ENCODE measurements around the gene SDF4. TPM values are rescaled to one million over a fixed set of nuclear protein-coding genes. Genes with fewer than 3 reads are reported as not detected.

SDF4 gene
- total and polyA plus RNA-seq, 2 of the 13 experiments (the other 11 are each of a cell fraction or from before 2014, with no cell fraction given): 80.8 to 107 TPM

DNA sequence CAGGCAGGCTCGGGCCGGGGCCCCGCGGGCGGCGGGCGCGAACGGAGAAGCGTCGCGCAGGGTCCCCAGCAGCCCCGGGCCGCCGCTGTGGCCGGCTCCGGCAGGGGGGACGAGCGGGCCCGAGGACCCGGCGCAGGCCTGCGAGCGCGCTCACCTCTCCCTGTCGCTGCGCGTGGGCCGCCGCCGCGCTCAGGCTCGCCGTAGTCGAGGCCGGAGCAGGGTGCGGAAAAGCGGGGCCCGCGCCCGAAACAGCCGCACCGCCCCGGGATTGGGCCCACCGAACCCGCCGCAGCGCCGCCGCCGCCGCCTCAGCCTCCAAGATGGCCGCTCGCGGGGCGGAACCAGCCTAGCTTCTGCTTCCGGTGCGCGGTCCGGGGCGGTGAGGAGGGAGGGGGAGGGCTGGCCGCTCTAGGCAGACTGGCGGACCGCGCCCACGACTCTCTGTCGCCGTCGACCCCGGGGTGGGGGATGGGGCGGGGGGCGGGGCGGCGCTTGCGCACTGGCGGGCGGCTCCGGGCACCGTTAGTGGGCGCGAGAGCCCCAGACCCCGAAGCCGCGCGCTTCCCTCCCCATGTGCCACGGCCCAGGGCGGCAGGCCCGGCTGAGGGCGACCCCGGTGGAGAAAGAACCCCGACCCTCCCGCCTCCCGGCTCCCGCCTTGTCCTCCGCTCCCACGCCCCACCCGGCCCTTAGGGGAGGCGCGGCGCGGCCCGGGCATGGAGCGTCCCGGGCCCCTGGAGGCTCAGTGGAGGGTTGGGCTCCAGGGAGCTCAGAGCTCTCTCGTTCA is 41.9 kb upstream of the SDF4 start, which contains the start of gene UBE2J2:
UBE2J2 (minus strand) TSS at position 343 of the 787 bp plus-strand sequence. CDS start 5,862 bp downstream, outside the sequence.
- Histone ChIP-seq H3K27ac (ENCODE audit: extremely low read length, insufficient read depth, low read length) (peak within 1 kb of the TSS; percentile 64), H3K4me1 (ENCODE audit: insufficient read depth, low read length) (peaks cover 54% of the 10 kb centered on the region), H2AFZ (ENCODE audit: low read length) (no peak within 1 kb of the TSS), H3K36me3 (replicated peaks in 1 of 2; ENCODE audit: control insufficient read depth in 1 of 2, insufficient read depth in 2 of 2, low read length in 2 of 2) (peaks cover 4 to 10% of the 10 kb centered on the region in 2 experiments; a peak in 2 of 5 replicates), H3K4me2 (ENCODE audit: low read depth, low read length) (peak within 1 kb of the TSS; percentile 94), H3K27me3 (ENCODE audit: control insufficient read depth in 1 of 2, insufficient read depth in 2 of 2, low read length in 2 of 2) (no peaks in the 10 kb centered on the region; a peak in 1 of 5 replicates), H3K9me3 (ENCODE audit: low read length) (no peaks in the 10 kb centered on the region), H3K4me3 (replicated peaks in 1 of 3; ENCODE audit: insufficient read depth in 1 of 3, low read depth in 2 of 3, low read length in 3 of 3) (peak within 1 kb of the TSS; percentile 76 to 89 (median 82)), H3K79me2 (ENCODE audit: insufficient read depth, low read length) (peaks cover 38% of the 10 kb centered on the region), H3K9ac (ENCODE audit: insufficient read depth, low read depth, low read length) (peak within 1 kb of the TSS; percentile 94), H4K20me1 (ENCODE audit: insufficient read depth, low read length) (peaks cover 21% of the 10 kb centered on the region; the same call in 1 of the 2 replicates)
- no TSS peak for BruUV-seq (replicated peaks)
- FAIRE-seq (no peak), DNase-seq (ENCODE audit: low spot score) (peak; percentile 77), ATAC-seq (peak; percentile 85)
- CTCF ChIA-PET (ENCODE audit: low intra/inter-chr PET ratio, low total read pairs): no interaction called here
- in situ Hi-C loops (cut with HindIII; ENCODE audit: extremely low pct_ligation_motif_present, low pct_unique_long_range_greater_than_20kb) (no loop called here), intact Hi-C loops (cut with micrococcal nuclease; ENCODE audit: unreplicated experiment) (no loop called here)
- POLR2A ChIA-PET: interaction anchor here (0.6 to 2.2 kb wide), 14 partner anchors 8 to 272 kb away, joined by 3 to 11 read pairs (median 4); partner anchors contain the start of gene SDF4
- WGBS (ENCODE audit: low lambda C conversion rate): 0% methylated on average over 1 of the region's 105 CpGs
- no peak for TF ChIP-seq EHMT2 (IDR thresholded peaks at IDR 0.05; ENCODE audit: borderline replicate concordance, low read depth, low read length)
- no peak for TF ChIP-seq FOSL1 (CRISPR knock-in tag; IDR thresholded peaks at IDR 0.05; ENCODE audit: borderline replicate concordance)
- TF ChIP-seq, protein P1, sequence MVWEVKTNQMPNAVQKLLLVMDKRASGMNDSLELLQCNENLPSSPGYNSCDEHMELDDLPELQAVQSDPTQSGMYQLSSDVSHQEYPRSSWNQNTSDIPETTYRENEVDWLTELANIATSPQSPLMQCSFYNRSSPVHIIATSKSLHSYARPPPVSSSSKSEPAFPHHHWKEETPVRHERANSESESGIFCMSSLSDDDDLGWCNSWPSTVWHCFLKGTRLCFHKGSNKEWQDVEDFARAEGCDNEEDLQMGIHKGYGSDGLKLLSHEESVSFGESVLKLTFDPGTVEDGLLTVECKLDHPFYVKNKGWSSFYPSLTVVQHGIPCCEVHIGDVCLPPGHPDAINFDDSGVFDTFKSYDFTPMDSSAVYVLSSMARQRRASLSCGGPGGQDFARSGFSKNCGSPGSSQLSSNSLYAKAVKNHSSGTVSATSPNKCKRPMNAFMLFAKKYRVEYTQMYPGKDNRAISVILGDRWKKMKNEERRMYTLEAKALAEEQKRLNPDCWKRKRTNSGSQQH (CRISPR knock-in tag; IDR thresholded peaks at IDR 0.05; ENCODE audit: low read depth): no peak; the same call in 1 of the 2 replicates
- no peak for TF ChIP-seq MED13 (CRISPR knock-in tag; IDR thresholded peaks at IDR 0.05)
- TF ChIP-seq SMC3 (IDR thresholded peaks at IDR 0.05; ENCODE audit: low read length): no peak
- TF ChIP-seq ZSCAN29 (CRISPR knock-in tag; conservative IDR thresholded peaks at IDR 0.05): no peak
- peak; percentile 91 for TF ChIP-seq PHF8 (CRISPR knock-in tag; IDR thresholded peaks at IDR 0.05)
- TF ChIP-seq, protein P2, sequence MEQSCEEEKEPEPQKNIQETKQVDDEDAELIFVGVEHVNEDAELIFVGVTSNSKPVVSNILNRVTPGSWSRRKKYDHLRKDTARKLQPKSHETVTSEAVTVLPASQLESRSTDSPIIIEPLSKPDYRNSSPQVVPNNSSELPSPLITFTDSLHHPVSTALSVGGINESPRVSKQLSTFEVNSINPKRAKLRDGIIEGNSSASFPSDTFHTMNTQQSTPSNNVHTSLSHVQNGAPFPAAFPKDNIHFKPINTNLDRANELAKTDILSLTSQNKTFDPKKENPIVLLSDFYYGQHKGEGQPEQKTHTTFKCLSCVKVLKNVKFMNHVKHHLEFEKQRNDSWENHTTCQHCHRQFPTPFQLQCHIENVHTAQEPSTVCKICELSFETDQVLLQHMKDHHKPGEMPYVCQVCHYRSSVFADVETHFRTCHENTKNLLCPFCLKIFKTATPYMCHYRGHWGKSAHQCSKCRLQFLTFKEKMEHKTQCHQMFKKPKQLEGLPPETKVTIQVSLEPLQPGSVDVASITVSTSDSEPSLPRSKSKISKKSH (CRISPR knock-in tag; IDR thresholded peaks at IDR 0.05; ENCODE audit: borderline replicate concordance): peak; percentile 55; the same call in 1 of the 2 replicates
- TF ChIP-seq ZNF644 (CRISPR knock-in tag; IDR thresholded peaks at IDR 0.05; ENCODE audit: low read depth): no peak
- peak; percentile 25; the same call in 1 of the 2 replicates for TF ChIP-seq ZNF746 (CRISPR knock-in tag; IDR thresholded peaks at IDR 0.05)
- no peak for TF ChIP-seq ZBTB8A (CRISPR knock-in tag; IDR thresholded peaks at IDR 0.05; ENCODE audit: borderline replicate concordance, low read depth)
- TF ChIP-seq SSRP1 (CRISPR knock-in tag; IDR thresholded peaks at IDR 0.05): no peak
- TF ChIP-seq TOE1 (CRISPR knock-in tag; IDR thresholded peaks at IDR 0.05): no peak
- TF ChIP-seq MTA3 (CRISPR knock-in tag; IDR thresholded peaks at IDR 0.05): no peak
- TF ChIP-seq FOXM1 (CRISPR knock-in tag; IDR thresholded peaks at IDR 0.05): no peak; the same call in 1 of the 2 replicates
- 0 out of 2 replicates have a peak, but pooled peaks have one; percentile 41 for TF ChIP-seq ZNF747 (CRISPR knock-in tag; IDR thresholded peaks at IDR 0.05; ENCODE audit: borderline replicate concordance)
- TF ChIP-seq STAT5B (CRISPR knock-in tag; IDR thresholded peaks at IDR 0.05): no peak
- no peak for TF ChIP-seq ZNF550 (CRISPR knock-in tag; IDR thresholded peaks at IDR 0.05; ENCODE audit: borderline replicate concordance)
- TF ChIP-seq ZNF44 (CRISPR knock-in tag; IDR thresholded peaks at IDR 0.05): no peak
- no peak for TF ChIP-seq ZNF34 (CRISPR knock-in tag; IDR thresholded peaks at IDR 0.05; ENCODE audit: borderline replicate concordance)
- TF ChIP-seq NCOA1 (CRISPR knock-in tag; IDR thresholded peaks at IDR 0.05): no peak
- 0 out of 2 replicates have a peak, but pooled peaks have one; percentile 82 for TF ChIP-seq ARID2 (CRISPR knock-in tag; IDR thresholded peaks at IDR 0.05; ENCODE audit: borderline replicate concordance)
- TF ChIP-seq NFE2L2 (IDR thresholded peaks at IDR 0.05; ENCODE audit: low read length): no peak
- no peak for TF ChIP-seq GZF1 (CRISPR knock-in tag; IDR thresholded peaks at IDR 0.05)
- peak; percentile 68 for TF ChIP-seq ZBTB7B (CRISPR knock-in tag; IDR thresholded peaks at IDR 0.05)
